ENCODE results near the gene NOP58. TPM values are rescaled to one million over a fixed set of nuclear protein-coding genes. Genes with fewer than 3 reads are reported as not detected.

The NOP58 gene
- total RNA-seq, 1 experiment from 2014 or later = 136 TPM

- Histone ChIP-seq H3K9me2 (ENCODE audit: insufficient read depth) (no peaks in the 10 kb centered on the region), H3K9ac (ENCODE audit: low read length) (no peak overlapping the region), H3K9me3 (ENCODE audit: control insufficient read depth in 1 of 2, insufficient read depth in 1 of 2, low read depth in 1 of 2, low read length in 2 of 2) (no peaks in the 10 kb centered on the region), H2AFZ (ENCODE audit: low read depth, low read length, poor library complexity, severe bottlenecking) (no peak overlapping the region), H3K4me3 (replicated peaks in 1 of 2; ENCODE audit: low read depth in 1 of 2, low read length in 2 of 2) (no peak overlapping the region), H3K27ac (ENCODE audit: low read depth, low read length) (no peak overlapping the region), H3K4me2 (ENCODE audit: low read length) (no peak overlapping the region), H3K36me3 (ENCODE audit: control insufficient read depth in 1 of 2, insufficient read depth in 2 of 2, low read length in 2 of 2) (peaks cover 0 to 3% of the 10 kb centered on the region in 2 experiments; a peak in 2 of 4 replicates), H3K79me2 (ENCODE audit: insufficient read depth, low read length) (peaks cover 13% of the 10 kb centered on the region), H3K27me3 (ENCODE audit: insufficient read depth, low read length) (no peaks in the 10 kb centered on the region), H4K20me1 (ENCODE audit: insufficient read depth) (peaks cover 2% of the 10 kb centered on the region; the same call in 1 of the 2 replicates), H3K4me1 (ENCODE audit: control insufficient read depth in 1 of 2, insufficient read depth in 2 of 2, low read length in 2 of 2) (peaks cover 6 to 9% of the 10 kb centered on the region in 2 experiments)
- BruUV-seq (replicated peaks) = no TSS peak
- CTCF ChIA-PET = no interaction called here
- intact Hi-C loops (cut with micrococcal nuclease) = no loop called here
- ATAC-seq (no peak), DNase-seq (ENCODE audit: low read depth, low spot score) (no peak)
- TF ChIP-seq MAX (IDR thresholded peaks at IDR 0.05) = no peak
- TF ChIP-seq EZH2phosphoT487 (IDR thresholded peaks at IDR 0.05; ENCODE audit: borderline replicate concordance) = no peak
- TF ChIP-seq ZNF274 (IDR thresholded peaks at IDR 0.05; ENCODE audit: low read depth, low read length) = no peak
- TF ChIP-seq POLR2AphosphoS5 (IDR thresholded peaks at IDR 0.05; ENCODE audit: low read depth, low read length) = no peak
- RAD21 ChIA-PET (ENCODE audit: low non-redundant PET in 1 of 2, low total read pairs in 2 of 2, uncharacterized antibody in 2 of 2, unreplicated experiment in 2 of 2) = no interaction called here
- POLR2A ChIA-PET = no interaction called here
These were observed 4.0 kb upstream of the NOP58 start for GRCh38 chr2:202261531-202261930.

GRCh38 chr2:202267495-202267894 lies 1.9 kb downstream of the NOP58 start:
- CTCF ChIA-PET = no interaction called here
- Histone ChIP-seq H3K79me2 (ENCODE audit: insufficient read depth, low read length) (peaks cover 72% of the 10 kb centered on the region), H2AFZ (ENCODE audit: low read depth, low read length, poor library complexity, severe bottlenecking) (no peak overlapping the region), H3K9me2 (ENCODE audit: insufficient read depth) (no peaks in the 10 kb centered on the region), H3K4me1 (ENCODE audit: control insufficient read depth in 1 of 2, insufficient read depth in 2 of 2, low read length in 2 of 2) (peaks cover 16 to 39% of the 10 kb centered on the region in 2 experiments), H3K27ac (ENCODE audit: low read depth, low read length) (no peak overlapping the region), H3K9ac (ENCODE audit: low read length) (peak overlapping the region; percentile 97), H4K20me1 (ENCODE audit: insufficient read depth) (peaks cover 46% of the 10 kb centered on the region), H3K9me3 (ENCODE audit: control insufficient read depth in 1 of 2, insufficient read depth in 1 of 2, low read depth in 1 of 2, low read length in 2 of 2) (no peaks in the 10 kb centered on the region), H3K4me2 (ENCODE audit: low read length) (peak overlapping the region; percentile 90), H3K4me3 (replicated peaks in 1 of 2; ENCODE audit: low read depth in 1 of 2, low read length in 2 of 2) (peak overlapping the region; percentile 80 to 100), H3K27me3 (ENCODE audit: insufficient read depth, low read length) (no peaks in the 10 kb centered on the region), H3K36me3 (ENCODE audit: control insufficient read depth in 1 of 2, insufficient read depth in 2 of 2, low read length in 2 of 2) (peaks cover 0 to 10% of the 10 kb centered on the region in 2 experiments; a peak in 2 of 4 replicates)
- no peak for ATAC-seq
- BruUV-seq (replicated peaks) = no TSS peak
- DNase-seq (ENCODE audit: low read depth, low spot score) = no peak
- RAD21 ChIA-PET (ENCODE audit: low non-redundant PET in 1 of 2, low total read pairs in 2 of 2, uncharacterized antibody in 2 of 2, unreplicated experiment in 2 of 2) = no interaction called here
- intact Hi-C loops (cut with micrococcal nuclease) = loop anchor here (5.0 kb wide), 1 partner anchor 470 kb away; no protein-coding TSS in a partner anchor
- POLR2A ChIA-PET = no interaction called here
- TF ChIP-seq CBX3 (IDR thresholded peaks at IDR 0.05; ENCODE audit: low read depth) = no peak
- no peak for TF ChIP-seq SRF (IDR thresholded peaks at IDR 0.05; ENCODE audit: low read depth)
- no peak for TF ChIP-seq ZFX (IDR thresholded peaks at IDR 0.05)
- no peak for TF ChIP-seq EZH2phosphoT487 (IDR thresholded peaks at IDR 0.05; ENCODE audit: borderline replicate concordance)
- no peak for TF ChIP-seq SP1 (IDR thresholded peaks at IDR 0.05; ENCODE audit: low read depth)
- TF ChIP-seq CEBPB (IDR thresholded peaks at IDR 0.05; ENCODE audit: low read depth) = no peak
- TF ChIP-seq FOSL1 (IDR thresholded peaks at IDR 0.05; ENCODE audit: low read depth) = no peak
- no peak for TF ChIP-seq POLR2A (IDR thresholded peaks at IDR 0.05; ENCODE audit: borderline replicate concordance, extremely low read depth, insufficient read depth, insufficient read length)
- no peak for TF ChIP-seq EZH2 (IDR thresholded peaks at IDR 0.05)
- TF ChIP-seq RAD21 (IDR thresholded peaks at IDR 0.05; ENCODE audit: low read depth) = no peak
- TF ChIP-seq ZNF274 (IDR thresholded peaks at IDR 0.05; ENCODE audit: low read depth, low read length) = no peak
- TF ChIP-seq POLR2AphosphoS5 (IDR thresholded peaks at IDR 0.05; ENCODE audit: low read depth, low read length) = no peak
- TF ChIP-seq ELF1 (IDR thresholded peaks at IDR 0.05; ENCODE audit: borderline replicate concordance, low read depth) = no peak
- TF ChIP-seq ZBTB33 (IDR thresholded peaks at IDR 0.05; ENCODE audit: extremely low read depth, insufficient replicate concordance, low read length) = no peak
- TF ChIP-seq REST (IDR thresholded peaks at IDR 0.05; ENCODE audit: low read depth) = no peak

Data from HCT116 (cell line).